Chondrocyte (in vitro differentiated cells): ENCODE measurements around the gene GFI1. TPM values are rescaled to one million over a fixed set of nuclear protein-coding genes. Genes with fewer than 3 reads are reported as not detected.

Experiments
- DNase-seq: peaks from one replicate; pipeline ENCODE4 v3.0.0; 2021; ENCODE audit warnings: mixed read lengths, low spot score
- H3K27ac Mint-ChIP-seq: one replicate; pipeline ENCODE4 v1.8.0; 2021; ENCODE audit warnings: mild to moderate bottlenecking, moderate library complexity, mixed read lengths; ENCODE audit not compliant: unreplicated experiment
- H3K27me3 Mint-ChIP-seq: 2 replicates; pipeline ENCODE4 v1.8.0; 2021; ENCODE audit warnings: low read depth, mixed read lengths
- H3K36me3 Mint-ChIP-seq: 2 replicates; pipeline ENCODE4 v1.8.0; 2021; ENCODE audit warnings: low read depth, mixed read lengths
- H3K4me1 Mint-ChIP-seq: 2 replicates; pipeline ENCODE4 v1.8.0; 2021; ENCODE audit warnings: low read depth, mild to moderate bottlenecking, mixed read lengths
- H3K4me3 Mint-ChIP-seq: one replicate; pipeline ENCODE4 v1.8.0; 2021; ENCODE audit warnings: mild to moderate bottlenecking, moderate library complexity, mixed read lengths; ENCODE audit not compliant: unreplicated experiment
- H3K9me3 Mint-ChIP-seq: 2 replicates; pipeline ENCODE4 v1.8.0; 2021; ENCODE audit warnings: low read depth, mixed read lengths
- total RNA-seq: library from RNA; stranded (reverse); gene quantifications from 3 replicates; pipeline ENCODE4 v1.2.1, GENCODE V29; 2021
- TF ChIP-seq, protein P1 (sequence below): fragments of 200-600 bp; sonication (generic); IDR thresholded peaks from 2 replicates; pipeline ENCODE4 v1.5.0; 2021; ENCODE audit warnings: antibody characterized with exemption, mild to moderate bottlenecking, moderate library complexity

GFI1 gene
- total RNA-seq, 1 donor from 2014 or later, result not detected

DNA sequence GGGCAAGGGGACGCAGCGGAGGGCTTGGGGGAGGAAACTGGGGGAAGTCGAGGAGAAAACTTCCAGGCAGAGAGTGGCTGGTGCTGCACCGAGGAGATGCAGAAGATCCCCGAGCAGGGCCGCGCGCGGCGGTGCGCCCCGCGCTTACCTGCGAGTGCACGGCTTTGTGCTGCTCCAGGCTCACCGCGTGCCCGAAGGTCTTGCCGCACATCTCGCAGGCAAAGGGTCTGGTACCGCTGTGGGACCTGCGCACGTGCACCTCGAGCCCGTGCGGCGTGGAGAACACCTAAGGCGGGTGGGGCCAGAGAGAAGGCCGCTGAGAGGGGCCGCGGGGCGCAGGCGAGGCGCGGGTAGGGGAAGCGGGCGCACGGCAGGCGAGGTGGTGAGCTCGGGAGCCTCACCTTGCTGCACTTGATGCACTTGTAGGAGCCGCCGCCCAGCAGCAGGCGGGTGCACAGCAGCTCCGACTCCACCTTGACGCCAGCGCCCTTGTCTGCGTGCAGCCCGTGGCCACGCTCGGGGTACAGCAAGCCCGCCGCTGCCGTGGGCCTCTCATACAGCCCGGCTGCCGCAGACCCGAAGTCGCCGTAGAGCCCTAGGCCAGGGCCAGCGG is 6.4 kb downstream of the GFI1 start:
- H3K9me3 Mint-ChIP-seq, result no peaks in the 10 kb centered on the region
- peaks cover 80% of the 10 kb centered on the region for H3K27me3 Mint-ChIP-seq
- TF ChIP-seq, protein P1, sequence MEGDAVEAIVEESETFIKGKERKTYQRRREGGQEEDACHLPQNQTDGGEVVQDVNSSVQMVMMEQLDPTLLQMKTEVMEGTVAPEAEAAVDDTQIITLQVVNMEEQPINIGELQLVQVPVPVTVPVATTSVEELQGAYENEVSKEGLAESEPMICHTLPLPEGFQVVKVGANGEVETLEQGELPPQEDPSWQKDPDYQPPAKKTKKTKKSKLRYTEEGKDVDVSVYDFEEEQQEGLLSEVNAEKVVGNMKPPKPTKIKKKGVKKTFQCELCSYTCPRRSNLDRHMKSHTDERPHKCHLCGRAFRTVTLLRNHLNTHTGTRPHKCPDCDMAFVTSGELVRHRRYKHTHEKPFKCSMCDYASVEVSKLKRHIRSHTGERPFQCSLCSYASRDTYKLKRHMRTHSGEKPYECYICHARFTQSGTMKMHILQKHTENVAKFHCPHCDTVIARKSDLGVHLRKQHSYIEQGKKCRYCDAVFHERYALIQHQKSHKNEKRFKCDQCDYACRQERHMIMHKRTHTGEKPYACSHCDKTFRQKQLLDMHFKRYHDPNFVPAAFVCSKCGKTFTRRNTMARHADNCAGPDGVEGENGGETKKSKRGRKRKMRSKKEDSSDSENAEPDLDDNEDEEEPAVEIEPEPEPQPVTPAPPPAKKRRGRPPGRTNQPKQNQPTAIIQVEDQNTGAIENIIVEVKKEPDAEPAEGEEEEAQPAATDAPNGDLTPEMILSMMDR, result no peak
- peaks cover 41% of the 10 kb centered on the region for H3K4me1 Mint-ChIP-seq
- H3K4me3 Mint-ChIP-seq, result peak overlapping the region; percentile 22
- peak; percentile 90 for DNase-seq
- no peak overlapping the region for H3K27ac Mint-ChIP-seq
- H3K36me3 Mint-ChIP-seq, result peaks cover 11% of the 10 kb centered on the region

- TF ChIP-seq, protein P1, result no peak
These were observed 7.1 kb downstream of the GFI1 start for GRCh38 chr1:92479587-92479986.

DNA sequence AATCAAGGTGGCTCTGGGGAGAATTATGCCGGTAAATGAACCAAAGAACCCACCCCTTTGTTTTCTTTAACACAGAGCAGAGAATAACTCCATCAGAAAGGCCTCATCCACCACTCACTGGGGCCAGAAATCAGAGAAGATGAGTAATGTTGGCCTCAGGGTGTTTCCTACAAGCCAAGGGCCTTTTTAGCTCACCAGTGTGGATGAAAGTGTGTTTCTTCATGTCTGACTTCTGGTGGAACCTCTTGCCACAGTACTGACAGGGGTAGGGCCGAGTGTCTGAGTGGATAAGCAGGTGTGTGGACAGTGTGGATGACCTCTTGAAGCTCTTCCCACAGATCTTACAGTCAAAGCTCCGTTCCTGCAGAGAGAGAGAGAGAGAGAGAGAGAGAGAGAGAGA is 8.3 kb downstream of the GFI1 start:
- Mint-ChIP-seq H3K4me3 (no peak overlapping the region), H3K36me3 (peaks cover 8% of the 10 kb centered on the region), H3K27me3 (peaks cover 70% of the 10 kb centered on the region), H3K4me1 (peaks cover 26% of the 10 kb centered on the region), H3K27ac (no peak overlapping the region), H3K9me3 (no peaks in the 10 kb centered on the region)
- TF ChIP-seq, protein P1, result no peak
- no peak for DNase-seq

More at GRCh38 chr1:92479587-92479986, 7.1 kb downstream of the GFI1 start:
- Mint-ChIP-seq H3K36me3 (peaks cover 11% of the 10 kb centered on the region), H3K4me1 (peaks cover 36% of the 10 kb centered on the region), H3K27ac (no peak overlapping the region), H3K9me3 (no peaks in the 10 kb centered on the region), H3K4me3 (peak overlapping the region; percentile 22), H3K27me3 (peaks cover 76% of the 10 kb centered on the region)
- no peak for DNase-seq

- Mint-ChIP-seq H3K36me3 (peaks cover 8% of the 10 kb centered on the region), H3K27ac (no peak overlapping the region), H3K4me3 (no peak overlapping the region), H3K9me3 (no peaks in the 10 kb centered on the region), H3K4me1 (peaks cover 7% of the 10 kb centered on the region), H3K27me3 (peaks cover 60% of the 10 kb centered on the region)
- TF ChIP-seq, protein P1, result no peak
- no peak for DNase-seq
These were observed 10.6 kb downstream of the GFI1 start for GRCh38 chr1:92476071-92476631.

DNA sequence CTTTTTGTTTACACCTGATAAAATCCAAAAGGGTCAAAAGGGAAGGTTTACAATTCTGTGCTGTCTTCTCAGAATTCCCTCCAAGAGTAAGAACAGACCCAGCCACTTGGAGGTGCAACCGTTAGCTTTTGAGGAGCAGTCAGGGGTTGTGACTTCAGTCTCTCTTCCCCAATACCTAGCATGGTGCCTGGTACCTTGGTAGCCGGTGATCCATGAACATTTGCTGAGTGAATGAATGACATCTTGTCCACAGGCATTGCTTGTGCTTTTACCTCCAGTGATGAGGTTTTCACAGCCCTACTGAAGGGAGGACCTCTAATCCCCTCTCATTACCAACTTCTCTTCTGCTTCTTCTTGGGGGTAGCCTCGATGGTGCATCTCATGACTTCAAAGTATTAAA is 11.7 kb downstream of the GFI1 start:
- peaks cover 60% of the 10 kb centered on the region for H3K27me3 Mint-ChIP-seq
- DNase-seq, result no peak
- TF ChIP-seq, protein P1, result no peak
- no peak overlapping the region for H3K4me3 Mint-ChIP-seq
- peaks cover 2% of the 10 kb centered on the region for H3K4me1 Mint-ChIP-seq
- no peak overlapping the region for H3K27ac Mint-ChIP-seq
- H3K9me3 Mint-ChIP-seq, result no peaks in the 10 kb centered on the region
- peaks cover 8% of the 10 kb centered on the region for H3K36me3 Mint-ChIP-seq
